Skeletal muscle cell (primary cell): ENCODE data around the gene CLMP.
"Not testable (repeated sequence)": the region's sequence is repeated elsewhere in the genome, so short reads cannot be mapped to it uniquely, and the experiment has no call there.

ENCODE experiments used
- DNase-seq: peaks from one replicate; pipeline ENCODE4 v3.0.0-alpha.2; 2010; ENCODE audit warnings: low read depth
- H3K4me3 ChIP-seq: 2 replicates; pipeline ENCODE4 v1.5.1; 2011; ENCODE audit warnings: low read depth, mild to moderate bottlenecking, control low read depth, low read length, moderate library complexity

The CLMP gene

DNA sequence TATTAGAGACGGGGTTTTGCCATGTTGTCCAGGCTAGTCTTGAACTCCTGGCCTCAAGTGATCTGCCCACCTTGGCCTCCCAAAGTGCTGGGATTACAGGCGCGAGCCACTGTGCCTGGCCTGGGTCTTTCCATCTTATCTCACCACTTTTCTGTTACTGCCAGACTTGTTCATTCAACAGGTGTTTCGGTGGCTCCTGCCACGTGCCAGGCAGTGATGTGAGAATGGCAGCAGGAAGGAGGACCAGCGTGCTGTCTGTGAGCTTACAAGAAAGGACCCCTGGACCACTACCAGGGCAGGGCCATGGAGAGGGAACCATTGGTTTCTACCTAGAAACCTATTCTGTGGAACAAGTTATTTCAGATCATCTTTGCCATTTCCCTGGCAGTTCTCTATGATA, 44.2 kb downstream of the CLMP start:
- DNase-seq: no peak
- no peak overlapping the region for H3K4me3 ChIP-seq

DNA sequence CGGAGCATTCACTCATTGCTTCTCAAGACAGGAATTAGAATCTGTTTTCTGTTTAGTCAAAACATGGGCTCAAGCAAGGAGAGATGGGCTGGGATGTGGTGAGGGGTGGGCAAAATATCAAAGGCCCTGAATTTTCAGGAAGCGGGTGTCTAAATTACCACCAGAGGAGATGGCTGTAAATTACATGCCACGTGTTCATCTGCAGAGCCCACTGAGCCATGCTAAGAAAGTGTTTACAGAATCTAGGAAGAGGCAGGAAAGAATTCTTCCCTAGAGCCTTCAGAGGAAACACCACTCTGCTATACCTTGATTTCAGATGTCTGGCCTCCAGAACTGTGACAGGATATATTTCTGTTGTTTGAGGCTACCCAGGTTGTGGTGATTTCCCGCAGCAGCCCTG, 46.1 kb downstream of the CLMP start:
- no peak overlapping the region for H3K4me3 ChIP-seq
- no peak for DNase-seq

GRCh38 chr11:123145661-123146060, 49.4 kb downstream of the CLMP start:
- no peak overlapping the region for H3K4me3 ChIP-seq
- no peak for DNase-seq

DNA sequence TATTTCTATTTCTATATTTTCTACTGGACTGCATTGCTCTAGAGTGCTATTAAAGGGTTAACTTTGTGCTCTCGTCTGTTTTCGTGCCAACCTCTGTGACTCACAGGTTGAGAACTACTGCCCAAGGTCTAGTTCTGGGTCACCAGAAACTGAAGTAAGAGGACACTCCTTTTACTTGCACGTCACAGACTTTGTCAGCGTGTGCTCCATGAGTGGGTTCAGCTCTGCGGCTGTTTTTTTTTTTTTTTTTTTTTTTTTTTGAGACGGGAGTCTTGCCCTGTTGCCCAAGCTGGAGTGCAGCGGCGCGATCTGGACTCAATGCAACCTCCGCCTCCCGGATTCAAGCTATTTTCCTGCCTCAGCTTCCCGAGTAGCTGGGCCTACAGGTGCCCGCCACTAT, 49.8 kb downstream of the CLMP start:
- peak; percentile 58 for DNase-seq
- H3K4me3 ChIP-seq: no peak overlapping the region

DNA sequence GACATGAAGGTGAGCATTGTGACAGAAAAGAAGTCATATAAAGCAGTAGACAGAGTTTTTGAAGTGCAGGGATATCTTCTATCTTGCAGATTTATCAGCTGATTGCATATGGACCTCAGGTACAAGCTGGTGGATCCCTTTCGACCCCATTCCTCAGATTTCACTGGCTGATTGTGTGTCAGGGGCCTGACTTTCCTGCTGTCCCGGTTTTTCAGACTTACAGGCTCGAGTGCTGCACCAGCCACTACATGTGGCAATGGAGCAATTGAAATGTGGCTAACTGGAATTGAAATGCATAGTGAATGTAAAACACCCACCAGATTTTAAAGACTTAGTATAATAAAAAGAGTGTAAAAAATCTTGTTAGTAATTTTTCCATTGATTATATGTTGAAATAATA, 50.3 kb downstream of the CLMP start:
- no peak for DNase-seq
- no peak overlapping the region for H3K4me3 ChIP-seq

DNA sequence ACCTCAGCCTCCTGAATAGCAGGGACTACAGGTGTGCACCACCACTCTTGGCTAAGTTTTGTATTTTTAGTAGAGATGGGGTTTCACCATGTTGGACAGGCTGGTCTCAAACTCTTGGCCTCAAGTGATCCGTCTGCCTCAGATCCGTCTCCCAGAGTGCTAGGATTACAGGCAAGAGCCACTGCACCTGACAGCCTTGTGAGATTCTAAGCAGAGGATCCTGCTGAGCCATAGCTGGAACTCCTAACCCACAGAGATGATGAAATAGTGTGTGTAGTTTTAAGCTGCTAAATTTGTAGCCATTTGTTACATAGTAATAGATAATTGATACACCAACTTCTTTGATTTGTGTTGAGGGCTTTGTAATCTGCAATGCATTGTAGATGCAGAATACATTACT, 51.1 kb downstream of the CLMP start:
- H3K4me3 ChIP-seq: no peak overlapping the region
- DNase-seq: no peak

- DNase-seq: no peak
- no peak overlapping the region for H3K4me3 ChIP-seq
Measured at GRCh38 chr11:123143476-123143875, 51.6 kb downstream of the CLMP start.

- no peak for DNase-seq
Measured at GRCh38 chr11:123139206-123139605, 55.8 kb downstream of the CLMP start.

DNA sequence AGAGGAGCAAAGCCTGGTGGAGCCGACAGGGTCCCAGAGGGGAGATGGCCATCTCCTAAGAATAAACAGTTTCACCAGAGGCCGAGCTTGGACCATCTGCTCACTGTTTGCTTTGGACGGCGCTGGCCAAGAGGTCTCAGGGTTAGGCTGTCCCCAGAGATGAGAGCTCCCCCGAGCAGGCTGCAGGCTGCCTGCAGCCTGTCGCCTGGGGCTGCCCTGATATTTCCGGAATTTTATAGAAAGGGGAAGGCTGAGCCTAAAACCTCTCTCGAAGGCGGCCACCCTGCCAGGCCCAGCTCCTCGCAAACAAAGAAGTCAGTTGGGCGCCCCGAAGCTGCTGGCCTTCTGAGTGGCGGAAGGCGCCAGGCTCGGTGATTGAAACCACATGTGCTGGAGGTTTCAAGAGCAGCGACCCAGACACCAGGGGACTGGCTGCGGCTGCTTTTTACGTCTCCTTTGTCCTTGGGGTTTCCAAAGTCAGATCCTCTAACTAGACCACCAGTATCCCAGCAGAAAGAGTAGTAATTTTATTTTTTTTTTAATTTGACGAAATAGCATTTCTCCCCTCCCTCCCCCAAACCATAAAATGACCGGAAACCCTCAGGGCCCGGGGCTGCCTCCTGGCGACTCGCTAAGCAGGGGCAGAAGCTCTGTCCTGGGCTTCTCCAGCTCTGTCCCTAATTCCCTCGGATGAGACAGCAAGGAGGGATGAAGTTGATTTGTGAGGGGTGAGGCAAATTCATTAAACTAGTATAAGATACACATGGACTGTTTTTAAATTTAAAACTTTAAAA, 57.4 kb downstream of the CLMP start:
- H3K4me3 ChIP-seq: no peak overlapping the region
- peak; percentile 57 for DNase-seq

More at GRCh38 chr11:123139206-123139605, 55.8 kb downstream of the CLMP start:
- H3K4me3 ChIP-seq: no peak overlapping the region

GRCh38 chr11:123135863-123136446, 59.1 kb downstream of the CLMP start:
- no peak for DNase-seq
- H3K4me3 ChIP-seq: no peak overlapping the region

DNA sequence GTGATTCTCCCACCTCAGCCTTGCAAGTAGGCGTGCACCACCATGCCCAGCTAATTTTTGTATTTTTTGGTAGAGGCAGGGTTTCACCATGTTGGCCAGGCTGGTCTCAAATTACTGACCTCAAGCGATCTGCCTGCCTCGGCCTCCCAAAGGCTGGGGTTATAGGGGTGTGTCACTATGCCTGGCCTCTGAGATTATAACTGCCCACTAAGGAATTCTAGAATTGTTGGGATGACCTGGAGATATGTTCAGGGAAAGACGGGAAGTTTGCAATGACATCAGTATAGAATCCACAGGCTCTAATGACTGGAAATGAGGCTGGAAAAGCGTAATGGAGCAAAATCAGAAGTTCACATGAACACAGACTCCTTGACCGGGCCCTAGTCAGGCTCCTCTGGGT, 62.2 kb downstream of the CLMP start:
- DNase-seq: no peak
- no peak overlapping the region for H3K4me3 ChIP-seq

DNA sequence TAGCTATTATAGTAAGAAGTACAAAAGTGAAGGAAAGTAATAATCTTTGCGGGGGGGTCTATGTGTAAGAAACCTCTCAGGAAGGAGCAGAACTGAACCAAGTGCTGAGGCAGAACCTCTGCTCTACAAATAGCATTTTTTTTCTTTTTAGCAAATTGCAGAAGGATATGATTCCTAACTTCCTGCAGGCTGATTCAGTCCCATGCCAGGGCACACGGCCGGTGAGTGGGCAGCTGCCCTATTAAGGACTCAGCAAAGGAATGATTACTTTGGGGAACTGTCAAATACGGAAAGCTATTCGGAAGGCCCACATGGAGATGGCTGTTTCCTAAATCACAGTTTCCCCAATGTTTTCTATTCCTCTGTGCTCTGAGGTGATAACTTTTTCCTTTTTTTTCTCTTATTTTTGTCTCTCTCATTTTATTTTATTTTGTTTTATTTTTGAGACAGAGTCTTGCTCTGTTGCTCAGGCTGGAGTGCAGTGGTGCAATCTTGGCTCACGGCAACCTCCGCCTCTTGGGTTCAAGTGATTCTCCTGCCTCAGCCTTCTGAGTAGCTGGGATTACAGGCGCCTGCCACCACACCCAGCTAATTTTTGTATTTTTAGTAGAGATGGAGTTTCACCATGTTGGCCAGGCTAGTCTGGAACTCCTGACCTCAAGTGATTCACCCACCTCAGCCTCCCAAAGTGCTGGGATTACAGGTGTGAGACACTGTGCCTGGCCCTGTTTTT, 62.8 kb downstream of the CLMP start:
- not testable (repeated sequence) for DNase-seq, H3K4me3 ChIP-seq

DNA sequence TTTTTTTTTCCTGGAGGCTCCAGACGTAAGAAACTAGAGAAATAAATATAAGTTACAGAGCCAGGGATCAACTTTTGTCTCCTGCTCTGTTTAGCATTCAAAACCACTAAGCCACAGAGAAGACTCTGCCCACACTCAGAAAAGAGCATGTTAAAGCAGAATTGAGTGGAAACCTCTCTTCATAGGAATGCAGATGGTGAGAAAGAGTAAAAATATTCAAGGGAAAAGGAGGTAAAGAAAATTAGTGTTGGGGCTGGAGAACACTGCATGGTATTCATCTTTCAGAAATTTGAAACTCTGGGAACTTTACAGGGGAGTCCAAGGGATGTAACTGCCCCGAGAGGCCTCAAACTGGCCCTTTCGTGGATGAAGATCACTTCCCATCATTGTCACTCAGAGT, 65.1 kb downstream of the CLMP start:
- DNase-seq: peak; percentile 40
- no peak overlapping the region for H3K4me3 ChIP-seq

- no peak overlapping the region for H3K4me3 ChIP-seq
- DNase-seq: no peak
Measured at GRCh38 chr11:123125169-123125568, 69.9 kb downstream of the CLMP start.

DNA sequence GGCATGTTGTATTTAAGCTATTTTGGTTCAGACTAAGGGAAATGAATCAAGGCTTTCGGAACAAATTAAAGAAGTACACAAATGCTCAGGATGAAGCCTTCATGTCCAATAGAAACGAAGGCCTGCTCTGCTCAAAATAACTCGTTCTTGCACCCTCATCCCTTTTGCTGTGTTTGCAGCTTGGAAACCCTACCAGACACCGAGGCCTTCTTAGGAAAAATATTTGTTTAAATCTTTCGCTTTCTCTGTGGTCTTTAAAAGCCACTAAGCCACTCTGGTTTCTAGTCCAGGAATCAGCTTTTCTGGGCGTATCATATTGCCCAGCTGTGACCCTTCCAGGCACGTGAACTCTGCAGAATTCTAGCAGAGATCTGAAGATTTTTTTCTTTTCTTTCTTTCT, 72.2 kb downstream of the CLMP start:
- no peak for DNase-seq
- no peak overlapping the region for H3K4me3 ChIP-seq

DNA sequence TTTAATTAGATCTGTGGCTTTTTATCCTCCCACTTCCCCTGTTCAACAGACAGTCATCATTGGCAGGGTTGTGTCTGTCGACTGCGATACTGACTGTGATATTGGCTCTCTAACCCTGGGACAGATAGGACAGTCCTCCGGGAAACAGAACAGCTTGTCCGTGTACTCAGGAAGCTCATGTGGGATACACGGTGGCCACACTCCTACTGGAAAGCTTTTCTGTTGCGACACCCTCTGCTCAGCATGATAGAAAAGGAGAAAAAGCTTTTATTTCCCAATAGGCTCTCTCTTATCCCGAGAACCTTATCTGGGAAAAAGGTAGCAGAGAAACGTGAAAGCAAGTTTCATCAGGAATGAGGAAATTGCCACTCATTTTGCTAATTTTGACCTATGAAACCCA, 72.7 kb downstream of the CLMP start:
- H3K4me3 ChIP-seq: no peak overlapping the region
- DNase-seq: peak; percentile 85

GRCh38 chr11:123116486-123116885, 78.6 kb downstream of the CLMP start:
- no peak overlapping the region for H3K4me3 ChIP-seq
- DNase-seq: no peak

DNA sequence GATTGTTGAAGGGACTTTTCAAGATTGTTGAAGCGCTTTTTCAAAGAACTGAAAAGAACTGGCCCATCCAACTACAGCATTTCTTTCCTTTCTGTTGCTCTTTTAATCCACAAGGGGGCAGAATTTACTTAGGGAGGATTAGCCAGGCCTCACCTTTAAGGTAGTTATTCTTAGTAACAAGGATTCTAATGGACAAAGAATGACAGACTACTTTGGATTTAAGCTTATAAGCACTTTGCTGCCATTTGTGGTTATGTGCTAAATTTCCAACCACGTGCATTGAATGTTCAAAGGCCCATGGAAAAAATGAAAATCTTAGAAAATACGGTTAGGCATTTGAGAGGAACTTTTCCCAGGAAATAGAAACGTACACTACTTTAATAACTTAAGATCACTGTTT, 83.6 kb downstream of the CLMP start:
- no peak for DNase-seq
- no peak overlapping the region for H3K4me3 ChIP-seq

DNA sequence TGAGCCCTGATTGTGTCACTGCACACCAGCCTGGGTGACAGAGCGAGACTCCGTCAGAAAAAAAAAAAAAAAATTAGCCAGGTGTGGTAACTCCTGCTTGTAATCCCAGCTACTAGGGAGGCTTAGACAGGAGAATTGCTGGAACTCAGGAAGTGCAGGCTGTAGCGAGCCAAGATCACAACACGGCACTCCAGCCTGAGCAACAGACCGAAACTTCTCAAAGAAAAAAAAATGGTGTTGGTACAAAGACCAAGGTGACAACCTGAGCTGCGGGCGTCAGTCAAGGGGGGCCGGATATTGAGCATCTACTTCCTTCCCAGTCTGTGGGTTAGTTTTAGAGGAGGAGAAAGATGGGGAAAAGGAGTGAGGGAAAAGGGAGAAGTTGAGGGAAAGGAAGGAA, 84.7 kb downstream of the CLMP start:
- no peak for DNase-seq
- H3K4me3 ChIP-seq: no peak overlapping the region

DNA sequence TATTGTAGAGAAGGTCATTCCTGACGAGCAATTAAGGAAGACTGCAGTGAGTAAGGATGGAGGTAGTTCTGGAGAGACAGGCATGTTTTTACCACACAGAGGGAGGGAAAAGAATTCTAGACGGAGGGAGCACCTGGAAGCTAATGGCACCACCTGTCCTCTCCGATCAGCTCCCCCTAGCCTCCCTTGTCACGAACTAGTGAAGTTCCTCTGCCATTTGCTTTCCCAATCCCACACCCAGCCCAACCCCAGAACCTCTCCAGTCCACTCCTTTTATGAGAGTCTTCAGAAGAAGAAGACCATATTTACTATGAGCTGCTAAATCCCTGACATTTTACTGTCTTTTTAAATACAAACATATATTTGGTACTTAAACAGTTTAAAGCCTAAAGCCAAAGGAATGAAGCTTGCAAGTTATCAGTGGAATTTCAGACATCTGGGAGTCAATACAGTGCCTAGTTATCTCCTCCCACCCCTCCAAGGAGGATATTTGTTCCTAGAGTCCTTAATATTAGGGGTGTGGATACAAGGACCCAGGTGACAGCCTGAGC, 87.0 kb downstream of the CLMP start:
- H3K4me3 ChIP-seq: no peak overlapping the region

More for the DNA sequence above, 87.0 kb downstream of the CLMP start:
- DNase-seq: no peak
